ENCODE data around the gene STX1A. TPM values are rescaled to one million over a fixed set of nuclear protein-coding genes. Genes with fewer than 3 reads are reported as not detected.

The STX1A gene
- total and polyA plus RNA-seq, 8 donors: 2.3 to 95.7 (median 9.6) TPM

- intact Hi-C loops (cut with DNase I): no loop called here
- Histone ChIP-seq H3K27me3 (no peaks in the 10 kb centered on the region), H3K36me3 (peaks cover 0 to 33% (median 0%) of the 10 kb centered on the region in 3 donors), H3K27ac (no peak overlapping the region), H3K4me3 (no peak overlapping the region), H3K4me1 (no peaks in the 10 kb centered on the region), H3K9me3 (no peaks in the 10 kb centered on the region)
- TF ChIP-seq CTCF (IDR thresholded peaks at IDR 0.05): no peak
- FAIRE-seq (no peak), ATAC-seq (peak in 2 of 4 donors; percentile 12 to 13), DNase-seq (peak in 1 of 6 donors; percentile 68)
- WGBS, 2 donors: 87% methylated on average over 14 of the region's 14 CpGs
Observed at GRCh38 chr7:73700069-73700423, 19.4 kb downstream of the STX1A start.

GRCh38 chr7:73699370-73700068, 19.9 kb downstream of the STX1A start:
- DNase-seq: peak in 1 of 6 donors; percentile 68
- H3K27ac ChIP-seq: no peak overlapping the region
- ATAC-seq: peak in 1 of 4 donors; percentile 19
- H3K36me3 ChIP-seq: peaks cover 0 to 38% (median 1%) of the 10 kb centered on the region in 3 donors
- TF ChIP-seq CTCF (IDR thresholded peaks at IDR 0.05): no peak
- H3K9me3 ChIP-seq: no peaks in the 10 kb centered on the region
- no peak for FAIRE-seq
- no peak overlapping the region for H3K4me3 ChIP-seq
- H3K27me3 ChIP-seq: no peaks in the 10 kb centered on the region
- 68 to 76% methylated on average over 14 to 15 of the region's 15 CpGs for WGBS, 2 donors
- intact Hi-C loops (cut with DNase I): no loop called here
- H3K4me1 ChIP-seq: no peaks in the 10 kb centered on the region

GRCh38 chr7:73698410-73698809, 21.1 kb downstream of the STX1A start:
- no peak for ATAC-seq

GRCh38 chr7:73696372-73696771, 23.1 kb downstream of the STX1A start:
- intact Hi-C loops (cut with DNase I): no loop called here
- Histone ChIP-seq H3K27ac (no peak overlapping the region), H3K4me3 (no peak overlapping the region), H3K27me3 (no peaks in the 10 kb centered on the region), H3K4me1 (no peaks in the 10 kb centered on the region), H3K36me3 (peaks cover 3 to 68% (median 9%) of the 10 kb centered on the region in 3 donors), H3K9me3 (no peaks in the 10 kb centered on the region)
- DNase-seq: no peak
- WGBS, 2 donors: 88 to 91% methylated on average over 4 of the region's 4 CpGs
- ATAC-seq: no peak
- FAIRE-seq: no peak
- no peak for TF ChIP-seq CTCF (IDR thresholded peaks at IDR 0.05)

More at GRCh38 chr7:73698410-73698809, 21.1 kb downstream of the STX1A start:
- no peak overlapping the region for H3K4me3 ChIP-seq
- H3K27ac ChIP-seq: no peak overlapping the region
- intact Hi-C loops (cut with DNase I): no loop called here
- FAIRE-seq (no peak), DNase-seq (no peak)
- H3K4me1 ChIP-seq: no peaks in the 10 kb centered on the region
- H3K27me3 ChIP-seq: no peaks in the 10 kb centered on the region
- WGBS, 2 donors: 85 to 89% methylated on average over 7 of the region's 7 CpGs
- no peak for TF ChIP-seq CTCF (IDR thresholded peaks at IDR 0.05)
- no peaks in the 10 kb centered on the region for H3K9me3 ChIP-seq
- peaks cover 3 to 49% (median 9%) of the 10 kb centered on the region in 3 donors for H3K36me3 ChIP-seq

- H3K4me3 ChIP-seq: no peak overlapping the region
- ATAC-seq (no peak), FAIRE-seq (no peak), DNase-seq (no peak)
- no peaks in the 10 kb centered on the region for H3K27me3 ChIP-seq
- intact Hi-C loops (cut with DNase I): no loop called here
- 86 to 87% methylated on average over 7 of the region's 7 CpGs for WGBS, 2 donors
- no peak for TF ChIP-seq CTCF (IDR thresholded peaks at IDR 0.05)
- H3K27ac ChIP-seq: no peak overlapping the region
- H3K36me3 ChIP-seq: peaks cover 3 to 46% (median 9%) of the 10 kb centered on the region in 3 donors
- no peaks in the 10 kb centered on the region for H3K4me1 ChIP-seq
- no peaks in the 10 kb centered on the region for H3K9me3 ChIP-seq
Observed at GRCh38 chr7:73690646-73691045, 28.8 kb downstream of the STX1A start.

All from pancreas (tissue), 10 donors.